Mesenchymal stem cell (in vitro differentiated cells and primary cell): ENCODE results near the gene GPATCH2L.

Experiments used
- DNase-seq: peaks from one replicate; pipeline ENCODE4 v3.0.0-alpha.2; 2013
- H2AFZ ChIP-seq: one replicate; pipeline ENCODE4 v1.6.1; 2013; ENCODE audit warnings: low read depth, mild to moderate bottlenecking, control low read depth, inconsistent platforms, low read length, moderate library complexity
- H2AK5ac ChIP-seq: 2 replicates; pipeline ENCODE4 v1.6.1; 2013; ENCODE audit warnings: low read length, moderate library complexity, mild to moderate bottlenecking, inconsistent platforms; ENCODE audit not compliant: severe bottlenecking
- H2BK120ac ChIP-seq: one replicate; pipeline ENCODE4 v1.6.1; 2013; ENCODE audit warnings: low read depth, mild to moderate bottlenecking, inconsistent platforms, low read length, moderate library complexity
- H2BK12ac ChIP-seq, 2 experiments: one replicate each; pipeline ENCODE4 v1.6.1; 2013; ENCODE audit warnings: inconsistent platforms in 2 of 2, low read length in 2 of 2, mild to moderate bottlenecking in 2 of 2, moderate library complexity in 2 of 2, control low read depth in 1 of 2
- H2BK15ac ChIP-seq: one replicate; pipeline ENCODE4 v1.6.1; 2013; ENCODE audit warnings: mild to moderate bottlenecking, low read depth, inconsistent platforms; ENCODE audit not compliant: poor library complexity, severe bottlenecking
- H2BK5ac ChIP-seq: 2 replicates; pipeline ENCODE4 v1.6.1; 2013; ENCODE audit warnings: low read depth, mild to moderate bottlenecking, low read length, control low read depth, inconsistent platforms; ENCODE audit not compliant: poor library complexity, severe bottlenecking
- H3K14ac ChIP-seq, 2 experiments: one replicate each; pipeline ENCODE4 v1.6.1; 2013; ENCODE audit warnings: inconsistent platforms in 2 of 2, low read length in 2 of 2, control low read depth in 1 of 2, mild to moderate bottlenecking in 1 of 2, moderate library complexity in 1 of 2
- H3K18ac ChIP-seq, 2 experiments: one replicate each; pipeline ENCODE4 v1.6.1; 2013; ENCODE audit warnings: inconsistent platforms in 2 of 2, low read length in 2 of 2, control low read depth in 1 of 2, low read depth in 1 of 2, mild to moderate bottlenecking in 1 of 2
- H3K23ac ChIP-seq, 2 experiments: one replicate each; pipeline ENCODE4 v1.6.1; 2013; ENCODE audit warnings: inconsistent platforms in 2 of 2, low read length in 2 of 2, mild to moderate bottlenecking in 2 of 2, moderate library complexity in 2 of 2, control low read depth in 1 of 2
- H3K27ac ChIP-seq: 2 replicates; pipeline ENCODE4 v1.5.1; 2013; ENCODE audit warnings: mild to moderate bottlenecking, moderate library complexity, low read length, control low read depth, inconsistent platforms; ENCODE audit not compliant: poor library complexity, severe bottlenecking
- H3K27me3 ChIP-seq, 2 experiments: 2 replicates each; pipeline versions ENCODE4 v1.6.1 to v1.7.0; 2013; ENCODE audit warnings: low read length in 2 of 2, mild to moderate bottlenecking in 2 of 2, moderate library complexity in 2 of 2, control low read depth in 1 of 2, inconsistent platforms in 1 of 2; ENCODE audit not compliant: control insufficient read depth in 1 of 2, insufficient read depth in 1 of 2
- H3K36me3 ChIP-seq, 2 experiments: 2 replicates each; pipeline versions ENCODE4 v1.6.1 to v1.7.0; 2013; ENCODE audit warnings: low read length in 2 of 2, control low read depth in 1 of 2, inconsistent platforms in 1 of 2, low read depth in 1 of 2, mild to moderate bottlenecking in 1 of 2; ENCODE audit not compliant: insufficient read depth in 2 of 2, control insufficient read depth in 1 of 2
- H3K4ac ChIP-seq, 2 experiments: one replicate each; pipeline ENCODE4 v1.6.1; 2013; ENCODE audit warnings: inconsistent platforms in 2 of 2, low read length in 2 of 2, mild to moderate bottlenecking in 2 of 2, moderate library complexity in 2 of 2, control low read depth in 1 of 2, low read depth in 1 of 2
- H3K4me1 ChIP-seq: 2 replicates; pipeline ENCODE4 v1.6.1; 2013; ENCODE audit warnings: low read depth, low read length, control low read depth; ENCODE audit not compliant: control insufficient read depth, insufficient read depth
- H3K4me2 ChIP-seq: 2 replicates; pipeline ENCODE4 v1.6.1; 2013; ENCODE audit warnings: low read length, mild to moderate bottlenecking, inconsistent platforms; ENCODE audit not compliant: poor library complexity, severe bottlenecking
- H3K4me3 ChIP-seq, 2 experiments: 2 replicates each; pipeline versions ENCODE4 v1.5.1 to v1.7.0; 2013; ENCODE audit warnings: low read length in 2 of 2, mild to moderate bottlenecking in 2 of 2, control low read depth in 1 of 2, low read depth in 1 of 2; ENCODE audit not compliant: insufficient read depth in 1 of 2
- H3K79me1 ChIP-seq: replicated peaks from 2 replicates; pipeline ENCODE4 v1.6.1; 2013; ENCODE audit warnings: mild to moderate bottlenecking, control low read depth, low read length, inconsistent platforms; ENCODE audit not compliant: poor library complexity, severe bottlenecking
- H3K9ac ChIP-seq: 2 replicates; pipeline ENCODE4 v1.7.0; 2013; ENCODE audit warnings: mild to moderate bottlenecking, low read length, moderate library complexity
- H3K9me3 ChIP-seq: 2 replicates; pipeline ENCODE4 v1.7.0; 2013; ENCODE audit warnings: mild to moderate bottlenecking, low read length; ENCODE audit not compliant: control insufficient read depth
- H4K8ac ChIP-seq: one replicate; pipeline ENCODE4 v1.6.1; 2013; ENCODE audit warnings: inconsistent platforms, mild to moderate bottlenecking, low read length, moderate library complexity
- H4K91ac ChIP-seq: one replicate; pipeline ENCODE4 v1.6.1; 2013; ENCODE audit warnings: mild to moderate bottlenecking, low read length, inconsistent platforms
- WGBS: methylation state at CpG from one replicate; pipeline ENCODE4 v1.1.7; 2013; ENCODE audit warnings: mixed read lengths; 5-methylcytosine and 5-hydroxymethylcytosine counted together

The GPATCH2L gene

GRCh38 chr14:76250302-76250701, 98.6 kb downstream of the GPATCH2L start:
- Histone ChIP-seq H3K27ac (no peak overlapping the region), H2BK12ac (no peak overlapping the region), H2AFZ (no peak overlapping the region)

GRCh38 chr14:76252471-76252870, 100.7 kb downstream of the GPATCH2L start:
- DNase-seq: no peak
- Histone ChIP-seq H3K4me3 (no peak overlapping the region), H3K23ac (no peak overlapping the region), H3K18ac (no peak overlapping the region), H3K14ac (no peak overlapping the region), H2BK5ac (no peak overlapping the region), H4K8ac (no peak overlapping the region), H2AK5ac (no peak overlapping the region), H3K4ac (no peak overlapping the region), H3K9ac (no peak overlapping the region), H2BK12ac (no peak overlapping the region), H4K91ac (no peak overlapping the region), H3K27me3 (peaks cover 0 to 21% of the 10 kb centered on the region in 2 experiments), H3K4me1 (no peaks in the 10 kb centered on the region), H3K4me2 (no peak overlapping the region), H3K27ac (no peak overlapping the region), H3K36me3 (no peaks in the 10 kb centered on the region), H2BK15ac (no peak overlapping the region), H3K9me3 (no peaks in the 10 kb centered on the region), H2AFZ (no peak overlapping the region), H3K79me1 (no peaks in the 10 kb centered on the region), H2BK120ac (no peak overlapping the region)
- 72% methylated on average over 2 of the region's 3 CpGs for WGBS

More at GRCh38 chr14:76250302-76250701, 98.6 kb downstream of the GPATCH2L start:
- Histone ChIP-seq H3K4ac (no peak overlapping the region), H3K9me3 (no peaks in the 10 kb centered on the region), H3K4me1 (no peaks in the 10 kb centered on the region), H2BK5ac (no peak overlapping the region), H2AK5ac (no peak overlapping the region), H4K8ac (no peak overlapping the region), H3K14ac (no peak overlapping the region), H3K4me3 (no peak overlapping the region), H4K91ac (no peak overlapping the region), H3K9ac (no peak overlapping the region), H2BK120ac (no peak overlapping the region), H3K36me3 (no peaks in the 10 kb centered on the region), H3K27me3 (peaks cover 0 to 15% of the 10 kb centered on the region in 2 experiments), H3K79me1 (no peaks in the 10 kb centered on the region), H2BK15ac (no peak overlapping the region), H3K18ac (no peak overlapping the region), H3K23ac (no peak overlapping the region), H3K4me2 (no peak overlapping the region)
- no peak for DNase-seq
- 80% methylated on average over 9 of the region's 9 CpGs for whole genome bisulfite sequencing

GRCh38 chr14:76253111-76253510, 101.4 kb downstream of the GPATCH2L start:
- Histone ChIP-seq H3K4me1 (no peaks in the 10 kb centered on the region), H2BK15ac (no peak overlapping the region), H2BK5ac (no peak overlapping the region), H3K4me3 (no peak overlapping the region), H3K27ac (no peak overlapping the region), H3K9ac (no peak overlapping the region), H3K4ac (no peak overlapping the region), H4K91ac (no peak overlapping the region), H3K9me3 (no peaks in the 10 kb centered on the region), H3K36me3 (no peaks in the 10 kb centered on the region), H3K23ac (no peak overlapping the region), H3K79me1 (no peaks in the 10 kb centered on the region), H2BK120ac (no peak overlapping the region), H3K14ac (no peak overlapping the region), H3K27me3 (peaks cover 0 to 21% of the 10 kb centered on the region in 2 experiments), H3K18ac (no peak overlapping the region), H3K4me2 (no peak overlapping the region), H2AFZ (no peak overlapping the region), H4K8ac (no peak overlapping the region), H2AK5ac (no peak overlapping the region), H2BK12ac (no peak overlapping the region)
- WGBS: 73% methylated on average over 5 of the region's 8 CpGs
- no peak for DNase-seq

GRCh38 chr14:76256545-76256944, 104.8 kb downstream of the GPATCH2L start:
- H3K9ac ChIP-seq: no peak overlapping the region
- no peak for DNase-seq

More at GRCh38 chr14:76256545-76256944, 104.8 kb downstream of the GPATCH2L start:
- Histone ChIP-seq H2AFZ (no peak overlapping the region), H3K27ac (no peak overlapping the region), H3K9me3 (no peaks in the 10 kb centered on the region), H2AK5ac (no peak overlapping the region), H2BK12ac (no peak overlapping the region), H3K4me3 (no peak overlapping the region), H3K79me1 (no peaks in the 10 kb centered on the region), H3K23ac (no peak overlapping the region), H3K27me3 (peaks cover 0 to 10% of the 10 kb centered on the region in 2 experiments), H2BK15ac (no peak overlapping the region), H2BK5ac (no peak overlapping the region), H3K4ac (peak overlapping the region in 1 of 2 experiments; percentile 18), H3K4me2 (no peak overlapping the region), H4K91ac (no peak overlapping the region), H3K4me1 (no peaks in the 10 kb centered on the region), H3K18ac (no peak overlapping the region), H3K14ac (no peak overlapping the region), H4K8ac (no peak overlapping the region), H3K36me3 (no peaks in the 10 kb centered on the region), H2BK120ac (no peak overlapping the region)
- 45% methylated on average over 4 of the region's 4 CpGs for WGBS
